Smooth muscle cell (in vitro differentiated cells): ENCODE measurements around the gene GHRHR. TPM values are rescaled to one million over a fixed set of nuclear protein-coding genes. Genes with fewer than 3 reads are reported as not detected.

Experiments
- DNase-seq: peaks from one replicate; lab custom pipeline; 2025; ENCODE audit not compliant: unreplicated experiment; lab: John Stamatoyannopoulos, UW
- H2AFZ ChIP-seq: fragments of 200-600 bp; sonication (generic); 2 replicates; pipeline ENCODE4 v1.6.0; 2016; ENCODE audit warnings: antibody characterized with exemption, low read depth, mild to moderate bottlenecking
- H3F3A ChIP-seq: fragments of 200-600 bp; sonication (generic); 2 replicates; pipeline ENCODE4 v1.6.0; 2017; ENCODE audit warnings: antibody characterized with exemption, low read depth
- H3K27ac ChIP-seq: fragments of 200-600 bp; sonication (generic); 2 replicates; pipeline ENCODE4 v1.5.1; 2016; ENCODE audit warnings: low read depth, mild to moderate bottlenecking
- H3K27me3 ChIP-seq: fragments of 200-600 bp; sonication (generic); 2 replicates; pipeline ENCODE4 v1.6.1; 2016; ENCODE audit warnings: low read depth, mild to moderate bottlenecking
- H3K36me3 ChIP-seq: fragments of 200-600 bp; sonication (generic); 2 replicates; pipeline ENCODE4 v1.5.1; 2016; ENCODE audit warnings: low read depth
- H3K4me1 ChIP-seq: fragments of 200-600 bp; sonication (generic); 2 replicates; pipeline ENCODE4 v1.5.1; 2016; ENCODE audit warnings: low read depth
- H3K4me2 ChIP-seq: fragments of 200-600 bp; sonication (generic); 2 replicates; pipeline ENCODE4 v1.6.0; 2016; ENCODE audit warnings: mild to moderate bottlenecking
- H3K4me3 ChIP-seq: fragments of 200-600 bp; sonication (generic); 2 replicates; pipeline ENCODE4 v1.5.1; 2016; ENCODE audit warnings: mild to moderate bottlenecking
- H3K79me2 ChIP-seq: fragments of 200-600 bp; sonication (generic); 2 replicates; pipeline ENCODE4 v1.6.0; 2016; ENCODE audit warnings: low read depth, mild to moderate bottlenecking
- H3K9ac ChIP-seq: fragments of 200-600 bp; sonication (generic); 2 replicates; pipeline ENCODE4 v1.6.0; 2016; ENCODE audit warnings: low read depth
- H3K9me3 ChIP-seq: fragments of 200-600 bp; sonication (generic); replicated peaks from 2 replicates; pipeline ENCODE4 v1.5.1; 2016; ENCODE audit warnings: low read depth
- H4K20me1 ChIP-seq: fragments of 200-600 bp; sonication (generic); 2 replicates; pipeline ENCODE4 v1.6.0; 2016; ENCODE audit warnings: low read depth
- CTCF ChIP-seq: fragments of 200-600 bp; sonication (generic); IDR thresholded peaks from 2 replicates; pipeline ENCODE4 v1.5.1; 2017; ENCODE audit warnings: borderline replicate concordance, mild to moderate bottlenecking, antibody characterized with exemption; ENCODE audit not compliant: insufficient read depth, poor library complexity, severe bottlenecking
- WGBS: methylation state at CpG from one replicate; pipeline ENCODE4 v1.1.7; 2016; ENCODE audit warnings: low lambda C conversion rate; 5-methylcytosine and 5-hydroxymethylcytosine counted together
- polyA plus RNA-seq: library from polyadenylated mRNA; unstranded; fragments of >200 nt; fragmentation: Nextera tagmentation; extraction: Ambion mirVana; gene quantifications from 2 replicates; pipeline ENCODE4 v1.2.1, GENCODE V29; 2016
- total RNA-seq: library from RNA; depleted of rRNA; stranded (reverse); fragments of >200 nt; gene quantifications from 2 replicates; pipeline ENCODE4 v1.2.3, GENCODE V29; 2014

The GHRHR gene
- total and polyA plus RNA-seq, 2 experiments from 2014 or later = not detected

DNA sequence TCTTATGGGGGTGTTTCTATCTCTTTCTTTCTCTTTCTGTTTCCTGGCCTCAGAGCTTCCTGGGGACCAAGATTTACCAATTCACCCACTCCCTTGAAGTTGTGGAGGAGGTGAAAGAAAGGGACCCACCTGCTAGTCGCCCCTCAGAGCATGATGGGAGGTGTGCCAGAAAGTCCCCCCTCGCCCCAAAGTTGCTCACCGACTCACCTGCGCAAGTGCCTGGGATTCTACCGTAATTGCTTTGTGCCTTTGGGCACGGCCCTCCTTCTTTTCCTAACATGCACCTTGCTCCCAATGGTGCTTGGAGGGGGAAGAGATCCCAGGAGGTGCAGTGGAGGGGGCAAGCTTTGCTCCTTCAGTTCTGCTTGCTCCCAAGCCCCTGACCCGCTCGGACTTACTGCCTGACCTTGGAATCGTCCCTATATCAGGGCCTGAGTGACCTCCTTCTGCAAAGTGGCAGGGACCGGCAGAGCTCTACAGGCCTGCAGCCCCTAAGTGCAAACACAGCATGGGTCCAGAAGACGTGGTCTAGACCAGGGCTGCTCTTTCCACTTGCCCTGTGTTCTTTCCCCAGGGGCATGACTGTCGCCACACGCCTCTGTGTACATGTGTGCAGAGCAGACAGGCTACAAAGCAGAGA, 39.9 kb upstream of the GHRHR start:
- H3K9me3 ChIP-seq = no peaks in the 10 kb centered on the region
- no peak overlapping the region for H2AFZ ChIP-seq
- H3K4me3 ChIP-seq = no peak overlapping the region
- no peak for TF ChIP-seq CTCF
- no peaks in the 10 kb centered on the region for H3K27me3 ChIP-seq
- peaks cover 5% of the 10 kb centered on the region for H3K36me3 ChIP-seq
- no peak for DNase-seq
- H4K20me1 ChIP-seq = peaks cover 66% of the 10 kb centered on the region
- no peak overlapping the region for H3K4me2 ChIP-seq
- peaks cover 26% of the 10 kb centered on the region for H3K79me2 ChIP-seq
- H3F3A ChIP-seq = peaks cover 31% of the 10 kb centered on the region
- peaks cover 11% of the 10 kb centered on the region for H3K4me1 ChIP-seq
- no peak overlapping the region for H3K27ac ChIP-seq
- H3K9ac ChIP-seq = no peak overlapping the region
- 95% methylated on average over 13 of the region's 13 CpGs for WGBS

DNA sequence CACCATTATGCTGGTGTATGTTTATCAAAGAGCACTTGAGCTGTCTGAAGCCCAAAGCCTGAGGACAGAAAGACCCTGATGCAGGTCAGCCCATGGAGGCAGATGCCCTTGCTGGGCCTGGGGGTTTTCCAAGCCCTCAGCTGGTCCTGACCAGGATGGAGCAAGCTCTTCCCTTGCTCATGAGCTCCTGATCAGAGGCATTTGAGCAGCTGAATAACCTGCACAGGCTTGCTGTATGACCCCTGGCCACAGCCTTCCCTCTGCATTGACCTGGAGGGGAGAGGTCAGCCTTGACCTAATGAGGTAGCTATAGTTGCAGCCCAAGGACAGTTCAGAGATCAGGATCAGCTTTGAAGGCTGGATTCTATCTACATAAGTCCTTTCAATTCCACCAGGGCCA, 39.1 kb upstream of the GHRHR start:
- Histone ChIP-seq H3K27me3 (no peaks in the 10 kb centered on the region), H3K9ac (no peak overlapping the region), H2AFZ (no peak overlapping the region), H3K79me2 (peaks cover 19% of the 10 kb centered on the region), H3K4me3 (no peak overlapping the region), H3K9me3 (no peaks in the 10 kb centered on the region), H3K4me2 (no peak overlapping the region), H3K36me3 (peaks cover 5% of the 10 kb centered on the region), H3F3A (peaks cover 26% of the 10 kb centered on the region), H3K27ac (peak overlapping the region; percentile 52), H3K4me1 (peaks cover 11% of the 10 kb centered on the region), H4K20me1 (peaks cover 59% of the 10 kb centered on the region)
- no peak for DNase-seq
- TF ChIP-seq CTCF = no peak

- Histone ChIP-seq H3K4me1 (peaks cover 11% of the 10 kb centered on the region), H3K27me3 (no peaks in the 10 kb centered on the region), H3K79me2 (peaks cover 14% of the 10 kb centered on the region), H3F3A (peaks cover 22% of the 10 kb centered on the region), H3K4me3 (no peak overlapping the region), H2AFZ (no peak overlapping the region), H4K20me1 (peaks cover 54% of the 10 kb centered on the region), H3K4me2 (no peak overlapping the region), H3K27ac (peak overlapping the region; percentile 52), H3K9me3 (no peaks in the 10 kb centered on the region), H3K9ac (no peak overlapping the region), H3K36me3 (peaks cover 5% of the 10 kb centered on the region)
- TF ChIP-seq CTCF = no peak
- no peak for DNase-seq
- WGBS = 85% methylated on average over 2 of the region's 2 CpGs
These were observed 38.6 kb upstream of the GHRHR start for GRCh38 chr7:30925117-30925516.

GRCh38 chr7:30925913-30926312, 37.8 kb upstream of the GHRHR start:
- TF ChIP-seq CTCF = no peak
- Histone ChIP-seq H3K9ac (no peak overlapping the region), H3K4me2 (no peak overlapping the region), H3K36me3 (peaks cover 5% of the 10 kb centered on the region), H3K27me3 (no peaks in the 10 kb centered on the region), H4K20me1 (peaks cover 46% of the 10 kb centered on the region), H3K27ac (peak overlapping the region; percentile 52), H3F3A (peaks cover 17% of the 10 kb centered on the region), H3K4me1 (peaks cover 7% of the 10 kb centered on the region), H3K79me2 (peaks cover 6% of the 10 kb centered on the region), H3K9me3 (no peaks in the 10 kb centered on the region), H3K4me3 (no peak overlapping the region), H2AFZ (no peak overlapping the region)
- WGBS = 87% methylated on average over 5 of the region's 5 CpGs
- no peak for DNase-seq
